ENCODE measurements around the gene APOBEC3F.
"Not testable (repeated sequence)": the region's sequence is repeated elsewhere in the genome, so short reads cannot be mapped to it uniquely, and the experiment has no call there.

APOBEC3F gene

GRCh38 chr22:39076155-39077025, 35.7 kb downstream of the APOBEC3F start:
- not testable (repeated sequence) for DNase-seq

DNA sequence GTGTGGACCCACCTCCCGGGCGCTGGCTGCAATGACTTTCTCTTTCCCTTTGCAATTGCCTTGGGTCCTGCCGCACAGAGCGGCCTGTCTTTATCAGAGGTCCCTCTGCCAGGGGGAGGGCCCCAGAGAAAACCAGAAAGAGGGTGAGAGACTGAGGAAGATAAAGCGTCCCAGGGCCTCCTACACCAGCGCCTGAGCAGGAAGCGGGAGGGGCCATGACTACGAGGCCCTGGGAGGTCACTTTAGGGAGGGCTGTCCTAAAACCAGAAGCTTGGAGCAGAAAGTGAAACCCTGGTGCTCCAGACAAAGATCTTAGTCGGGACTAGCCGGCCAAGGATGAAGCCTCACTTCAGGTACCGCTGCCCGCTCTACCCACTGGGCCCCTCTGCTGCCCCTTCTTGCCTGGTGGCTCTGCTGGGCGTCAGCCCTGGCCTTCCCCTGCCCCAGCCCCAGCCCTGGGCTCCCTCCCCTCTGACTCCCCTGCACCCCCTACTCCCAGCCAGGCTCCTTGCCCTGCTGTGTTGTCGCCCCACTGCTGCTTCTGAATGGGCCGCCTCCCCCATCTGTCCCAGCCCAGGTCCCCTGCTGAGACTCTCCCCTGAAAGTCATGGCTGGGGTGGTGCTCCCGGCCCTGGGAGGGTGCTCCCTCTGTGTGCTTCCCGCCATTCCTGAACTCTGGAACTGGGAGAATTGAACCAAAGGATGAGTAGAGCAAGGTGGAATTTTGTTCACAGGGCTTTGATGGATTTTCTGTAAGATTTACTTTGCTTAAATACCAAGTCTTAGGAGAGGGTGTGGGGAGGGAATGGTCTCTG, 36.6 kb downstream of the APOBEC3F start, which contains the start of gene APOBEC3G:
Gene APOBEC3G, plus strand, starts transcription at position 250 of the 815 bp plus-strand sequence. Its CDS starts 87 bp downstream, at position 337.
- not testable (repeated sequence) for DNase-seq

DNA sequence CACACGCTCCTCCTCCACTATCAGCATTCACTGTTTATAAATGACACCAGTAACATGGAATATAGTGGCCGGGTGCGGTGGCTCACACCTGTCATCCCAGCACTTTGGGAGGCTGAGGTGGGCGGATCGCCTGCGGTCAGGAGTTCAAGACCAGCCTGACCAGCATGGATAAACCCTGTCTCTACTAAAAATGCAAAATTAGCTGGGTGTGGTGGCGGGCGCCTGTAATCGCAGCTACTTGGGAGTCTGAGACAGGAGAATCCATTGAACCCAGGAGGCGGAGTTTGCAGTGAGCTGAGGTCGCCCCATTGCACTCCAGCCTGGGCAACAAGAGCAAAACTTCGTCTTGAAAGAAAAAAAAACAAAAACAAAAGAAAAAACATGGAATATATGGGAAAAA, 37.2 kb downstream of the APOBEC3F start:
- DNase-seq = not testable (repeated sequence)

GRCh38 chr22:39078329-39078728, 37.7 kb downstream of the APOBEC3F start:
- DNase-seq = no peak

- DNase-seq = not testable (repeated sequence)
Measured at GRCh38 chr22:39079054-39079637, 38.5 kb downstream of the APOBEC3F start.

DNA sequence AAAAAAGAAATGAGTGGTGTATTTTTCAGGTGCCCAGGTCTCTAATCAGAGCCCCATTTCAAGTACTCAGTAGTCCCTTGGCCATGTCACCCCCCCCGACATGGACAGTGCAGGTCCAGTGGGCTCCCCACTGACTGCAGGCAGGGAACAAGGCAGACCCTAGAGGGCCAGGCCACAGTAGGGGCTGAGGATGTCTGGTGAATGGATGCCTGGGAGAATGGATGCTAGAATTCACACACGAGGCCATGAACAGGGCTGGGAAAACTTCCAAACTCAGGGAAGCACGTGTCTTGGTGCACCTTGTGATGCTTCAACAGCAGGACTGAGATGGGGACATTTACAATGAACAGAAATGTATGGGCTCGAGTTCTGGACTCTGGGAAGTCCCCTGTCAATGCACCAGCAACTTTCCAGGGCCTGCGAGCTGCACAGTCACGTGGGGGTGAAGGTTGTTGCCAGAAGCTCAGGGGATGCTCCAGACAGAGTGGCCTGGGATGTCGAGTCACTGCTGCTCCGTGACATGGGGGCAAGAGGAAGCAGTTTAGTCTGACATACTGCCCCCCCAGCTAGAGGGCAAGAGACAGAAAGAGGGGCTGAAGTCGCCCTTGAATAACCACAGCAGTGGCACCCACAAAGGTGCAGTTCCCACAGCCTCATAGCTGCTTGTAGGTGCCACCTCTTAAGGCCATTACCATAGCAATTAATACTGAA, 39.5 kb downstream of the APOBEC3F start:
- DNase-seq = no peak

- DNase-seq = no peak
Measured at GRCh38 chr22:39081016-39081415, 40.4 kb downstream of the APOBEC3F start.

GRCh38 chr22:39081598-39081997, 40.9 kb downstream of the APOBEC3F start:
- no peak for DNase-seq

DNA sequence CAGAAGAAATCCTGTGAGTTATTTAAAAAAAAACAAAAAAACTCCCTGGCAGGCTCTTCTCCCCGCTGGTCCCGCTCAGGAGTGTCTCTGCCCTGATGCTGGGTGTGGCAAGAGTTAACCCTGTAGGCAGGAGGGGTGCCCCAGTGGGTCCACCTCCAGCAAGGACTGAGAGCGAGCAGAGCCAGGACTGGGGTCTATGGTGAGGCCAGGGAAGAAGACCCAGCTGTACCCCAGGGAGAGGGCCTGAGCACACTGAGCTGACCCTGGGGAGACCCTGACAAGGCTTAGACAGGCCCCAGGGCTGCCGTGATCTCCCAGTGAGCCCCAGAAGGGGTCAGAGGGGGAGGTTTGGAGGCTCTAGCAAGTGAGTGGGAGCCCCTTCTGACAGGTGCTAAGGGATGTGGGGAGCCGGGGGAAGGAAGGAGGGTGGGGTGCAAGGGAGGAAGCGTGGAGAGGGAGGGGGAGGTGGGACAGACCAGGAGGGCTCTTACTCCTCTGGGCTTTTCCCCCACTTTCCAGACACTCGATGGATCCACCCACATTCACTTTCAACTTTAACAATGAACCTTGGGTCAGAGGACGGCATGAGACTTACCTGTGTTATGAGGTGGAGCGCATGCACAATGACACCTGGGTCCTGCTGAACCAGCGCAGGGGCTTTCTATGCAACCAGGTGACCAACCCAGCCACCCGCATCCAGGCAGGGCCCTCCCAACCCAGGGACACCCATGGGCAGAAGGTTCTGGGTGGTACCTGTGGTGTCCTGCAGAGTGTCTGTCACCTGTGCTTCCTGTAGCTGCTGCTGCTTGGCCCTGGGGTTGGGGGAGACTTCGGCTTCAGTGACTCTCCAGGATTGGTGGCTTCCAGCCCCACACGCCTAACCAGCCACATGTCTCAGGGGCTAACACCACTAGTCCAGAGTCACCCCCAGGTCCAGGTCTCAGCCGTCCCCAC, 42.8 kb downstream of the APOBEC3F start:
- no peak for DNase-seq

- DNase-seq = no peak
Measured at GRCh38 chr22:39084666-39085065, 44.0 kb downstream of the APOBEC3F start.

DNA sequence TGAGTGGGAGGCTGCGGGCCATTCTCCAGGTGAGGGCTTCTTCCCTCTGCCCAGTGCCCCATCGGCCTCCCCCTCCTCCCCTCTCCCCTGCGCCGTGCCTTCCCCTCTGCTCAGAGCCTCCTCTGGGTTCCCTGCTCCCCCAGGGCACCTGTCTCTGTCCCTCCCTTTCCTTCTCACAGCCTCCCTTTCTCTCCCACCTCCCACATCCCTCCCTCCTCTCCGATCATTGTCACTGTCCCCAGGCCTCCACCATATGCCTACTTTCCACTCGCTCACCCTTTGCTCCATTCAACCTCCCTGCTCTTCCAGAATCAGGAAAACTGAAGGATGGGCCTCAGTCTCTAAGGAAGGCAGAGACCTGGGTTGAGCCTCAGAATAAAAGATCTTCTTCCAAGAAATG, 46.4 kb downstream of the APOBEC3F start:
- DNase-seq = no peak

DNA sequence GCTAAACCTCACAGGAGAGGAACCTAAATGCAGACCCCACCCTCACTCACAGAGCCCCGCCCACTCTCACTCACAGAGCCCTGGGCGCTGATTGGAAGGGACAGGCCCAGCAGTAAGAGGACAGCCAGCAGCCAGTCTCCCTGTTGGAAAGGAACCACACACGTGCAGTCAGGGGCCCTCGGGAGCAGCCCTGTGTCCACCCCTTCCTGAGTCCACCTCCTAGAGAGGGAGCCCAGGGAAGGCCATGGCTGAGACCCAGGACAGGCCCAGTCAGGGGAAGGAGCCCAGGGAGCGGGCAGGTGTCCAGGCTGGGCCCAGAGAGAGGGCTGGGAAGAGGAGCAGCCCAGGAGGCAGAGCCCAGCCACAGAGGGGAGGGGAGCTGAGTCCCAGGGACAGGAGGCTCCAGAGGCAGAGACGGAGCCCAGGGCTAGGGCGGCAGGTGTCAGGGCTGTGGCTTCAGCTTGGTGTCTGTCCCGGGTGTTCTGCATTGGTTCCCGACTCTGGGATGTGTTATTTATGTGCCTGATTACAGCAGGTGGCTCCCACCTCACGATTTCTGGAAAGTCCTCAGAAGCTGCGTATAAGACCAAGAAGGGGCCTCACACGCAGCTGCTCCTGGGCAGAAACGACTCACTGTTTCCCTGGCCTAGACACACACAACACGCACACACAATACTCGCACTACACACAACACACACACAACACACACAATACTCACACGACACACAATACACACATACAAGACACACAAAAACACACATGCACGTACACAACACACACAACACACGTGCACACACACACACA, 47.4 kb downstream of the APOBEC3F start:
- no peak for DNase-seq

DNA sequence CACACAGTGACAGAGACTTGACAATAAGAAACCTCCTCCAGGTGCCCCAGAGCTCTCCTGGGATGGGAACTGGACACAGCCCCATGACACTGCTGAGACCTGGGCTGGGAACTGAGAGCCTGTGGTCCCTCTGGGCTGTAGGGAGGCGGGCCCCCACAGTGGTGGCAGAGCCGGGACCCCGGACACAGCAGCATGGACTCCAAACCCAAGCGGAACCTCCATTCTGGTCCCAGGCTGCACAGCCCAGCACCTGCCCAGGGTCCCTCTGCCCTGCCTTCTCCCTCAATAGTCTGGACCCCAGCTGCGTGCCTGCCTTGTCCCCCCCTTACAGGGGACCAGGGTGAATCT, 48.0 kb downstream of the APOBEC3F start:
- DNase-seq = no peak

- DNase-seq = no peak
Measured at GRCh38 chr22:39089928-39090327, 49.3 kb downstream of the APOBEC3F start.

DNA sequence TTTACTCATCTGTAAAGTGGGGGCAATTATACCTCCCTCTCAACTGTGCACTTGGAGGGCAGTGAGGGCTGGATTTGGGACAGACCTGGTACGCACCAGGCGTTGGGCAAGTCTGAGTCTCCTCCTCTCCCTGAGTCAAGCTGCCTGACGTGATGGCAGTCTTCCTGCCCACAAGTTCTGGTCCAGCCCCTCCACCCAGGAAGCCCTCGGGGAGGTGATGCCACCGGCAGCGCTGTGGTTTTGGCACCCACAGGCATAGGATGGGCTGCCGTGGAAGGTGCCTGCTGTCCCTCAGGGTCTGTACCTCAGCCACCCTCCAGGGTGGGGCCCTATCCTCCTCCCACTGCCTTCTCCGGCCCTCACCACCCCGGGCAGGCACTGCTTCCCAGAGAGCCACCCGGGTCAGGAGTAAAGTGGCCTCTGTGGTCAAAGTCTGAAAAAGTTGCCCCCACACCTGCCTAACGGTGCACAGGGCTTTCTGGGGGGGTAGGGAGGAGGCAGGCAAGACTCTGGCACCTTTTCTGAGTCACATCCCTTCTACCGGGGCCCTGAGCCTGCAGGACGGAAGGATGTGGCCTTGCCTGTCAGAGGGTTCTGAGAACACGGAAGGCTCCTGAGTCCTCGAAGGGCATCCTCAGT, 49.9 kb downstream of the APOBEC3F start:
- no peak for DNase-seq

- DNase-seq = no peak
Measured at GRCh38 chr22:39091126-39092081, 50.7 kb downstream of the APOBEC3F start.

DNA sequence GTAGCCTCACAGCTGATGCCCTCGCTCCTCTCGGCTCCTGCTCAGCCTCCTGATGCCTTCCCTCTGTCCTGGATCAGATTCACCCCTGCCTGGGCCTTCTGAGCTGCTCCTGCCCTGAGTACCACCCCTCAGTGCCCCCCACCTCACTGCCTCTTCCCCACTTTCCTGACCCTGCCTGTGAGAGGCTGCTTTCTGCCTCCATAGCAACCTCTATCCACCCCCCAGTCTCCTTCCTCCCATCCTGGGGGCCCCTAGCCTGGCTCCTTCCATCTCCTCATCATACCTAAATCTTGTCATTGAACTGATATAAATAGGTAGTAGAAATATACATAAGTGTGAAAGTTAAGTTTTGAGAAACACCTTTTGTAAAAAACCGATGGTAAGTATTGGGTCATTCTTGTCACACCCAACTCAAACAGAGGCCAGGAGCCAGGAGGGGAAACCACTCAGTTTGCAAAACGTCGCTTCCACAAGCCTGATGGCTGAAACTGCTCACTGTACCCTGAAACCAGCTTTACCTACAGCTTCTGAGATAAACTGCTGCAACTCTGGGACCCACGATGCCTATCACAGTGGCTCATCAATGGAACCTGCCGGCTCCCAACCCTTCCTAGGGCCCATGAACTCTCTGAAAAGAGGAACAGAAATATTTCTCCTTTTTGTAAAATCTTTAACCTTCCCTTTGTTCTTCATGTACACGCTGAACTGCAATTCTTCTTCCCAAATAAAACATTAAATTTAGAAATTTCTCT, 51.6 kb downstream of the APOBEC3F start:
- no peak for DNase-seq

DNA sequence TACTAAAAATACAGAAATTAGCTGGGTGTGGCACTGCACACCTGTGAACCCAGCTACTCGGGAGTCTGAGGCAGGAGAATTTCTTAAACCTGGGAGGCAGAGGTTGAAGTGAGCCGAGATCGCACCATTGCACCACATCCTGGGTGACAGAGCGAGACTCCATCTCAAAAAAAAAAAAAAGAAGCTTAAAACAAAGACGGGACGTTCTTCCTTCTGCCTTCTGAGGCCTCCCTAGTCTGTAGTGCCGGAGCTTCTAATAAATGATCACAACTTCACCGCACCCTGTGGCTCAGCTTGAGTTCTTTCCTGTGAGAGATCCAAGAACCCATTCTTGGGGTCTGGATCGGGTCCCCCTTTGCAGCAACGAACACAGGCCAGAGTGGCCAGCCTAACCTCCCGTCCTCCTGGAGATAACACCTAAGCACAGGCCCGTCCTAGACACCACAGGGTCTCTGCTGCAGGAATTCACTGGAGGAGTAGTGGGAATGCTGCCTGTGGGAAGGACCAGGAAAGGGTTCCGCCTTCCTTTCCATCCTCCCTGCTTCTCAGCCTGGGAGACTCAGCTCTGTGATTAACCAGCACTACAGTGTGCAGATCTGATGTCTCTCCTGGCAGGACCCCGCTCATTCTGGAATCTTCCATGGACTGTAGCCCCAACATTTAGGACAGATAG, 54.2 kb downstream of the APOBEC3F start:
- DNase-seq = no peak
